Measurements from ENCODE around the gene SLC8A2. TPM values are rescaled to one million over a fixed set of nuclear protein-coding genes. Genes with fewer than 3 reads are reported as not detected.

The SLC8A2 gene
- polyA plus RNA-seq, 1 donor (not counting 4 experiments of a cell fraction or from before 2014, with no cell fraction given), result 0.17 TPM

GRCh38 chr19:47423203-47423882 is 48.4 kb downstream of the SLC8A2 start:
- dilution Hi-C loops (cut with MboI; ENCODE audit: extremely low pct_ligation_motif_present, low sequenced_read_pairs), result no loop called here
- no peak overlapping the region for H2AFZ ChIP-seq (ENCODE audit: control insufficient read depth, low read length)
- peak; percentile 25 for TF ChIP-seq EZH2 (IDR thresholded peaks at IDR 0.05; ENCODE audit: low read length)
- TF ChIP-seq, protein P1, sequence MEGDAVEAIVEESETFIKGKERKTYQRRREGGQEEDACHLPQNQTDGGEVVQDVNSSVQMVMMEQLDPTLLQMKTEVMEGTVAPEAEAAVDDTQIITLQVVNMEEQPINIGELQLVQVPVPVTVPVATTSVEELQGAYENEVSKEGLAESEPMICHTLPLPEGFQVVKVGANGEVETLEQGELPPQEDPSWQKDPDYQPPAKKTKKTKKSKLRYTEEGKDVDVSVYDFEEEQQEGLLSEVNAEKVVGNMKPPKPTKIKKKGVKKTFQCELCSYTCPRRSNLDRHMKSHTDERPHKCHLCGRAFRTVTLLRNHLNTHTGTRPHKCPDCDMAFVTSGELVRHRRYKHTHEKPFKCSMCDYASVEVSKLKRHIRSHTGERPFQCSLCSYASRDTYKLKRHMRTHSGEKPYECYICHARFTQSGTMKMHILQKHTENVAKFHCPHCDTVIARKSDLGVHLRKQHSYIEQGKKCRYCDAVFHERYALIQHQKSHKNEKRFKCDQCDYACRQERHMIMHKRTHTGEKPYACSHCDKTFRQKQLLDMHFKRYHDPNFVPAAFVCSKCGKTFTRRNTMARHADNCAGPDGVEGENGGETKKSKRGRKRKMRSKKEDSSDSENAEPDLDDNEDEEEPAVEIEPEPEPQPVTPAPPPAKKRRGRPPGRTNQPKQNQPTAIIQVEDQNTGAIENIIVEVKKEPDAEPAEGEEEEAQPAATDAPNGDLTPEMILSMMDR (optimal IDR thresholded peaks at IDR 0.05 in 1 of 3, IDR thresholded peaks at IDR 0.05 in 1 of 3, conservative IDR thresholded peaks at IDR 0.05 in 1 of 3; ENCODE audit: extremely low read depth in 1 of 3, insufficient read depth in 2 of 3, low read length in 3 of 3), result no peak
- FAIRE-seq (no peak), DNase-seq (ENCODE audit: low read depth, low spot score) (no peak)
- peaks cover 62% of the 10 kb centered on the region for H3K27me3 ChIP-seq (ENCODE audit: control insufficient read depth, extremely low read depth, insufficient read depth, low read length)
- no peaks in the 10 kb centered on the region for H3K36me3 ChIP-seq (ENCODE audit: control insufficient read depth in 2 of 2, extremely low read depth in 1 of 2, insufficient read depth in 2 of 2, low read length in 2 of 2)
- no peak overlapping the region for H3K27ac ChIP-seq (ENCODE audit: control insufficient read depth, insufficient read depth, low read length)
- H3K4me1 ChIP-seq (ENCODE audit: control insufficient read depth, extremely low read depth, insufficient read depth, low read length), result peaks cover 9% of the 10 kb centered on the region
- no peak overlapping the region for H3K4me2 ChIP-seq (ENCODE audit: control insufficient read depth, extremely low read depth, insufficient read depth, low read depth, low read length)
- H4K20me1 ChIP-seq (ENCODE audit: control insufficient read depth, extremely low read depth, insufficient read depth, low read length), result no peaks in the 10 kb centered on the region
- no peak overlapping the region for H3K4me3 ChIP-seq (ENCODE audit: control insufficient read depth in 2 of 3, extremely low read depth in 1 of 3, insufficient read depth in 2 of 3, low read depth in 1 of 3, low read length in 3 of 3)
- H3K9me1 ChIP-seq (ENCODE audit: control insufficient read depth, extremely low read depth, insufficient read depth, low read length), result no peaks in the 10 kb centered on the region
- no peak overlapping the region for H3K9ac ChIP-seq (ENCODE audit: control insufficient read depth, extremely low read depth, insufficient read depth, low read length)
- no peaks in the 10 kb centered on the region for H3K9me3 ChIP-seq (ENCODE audit: control insufficient read depth, low read depth, low read length)
- no peaks in the 10 kb centered on the region for H3K79me2 ChIP-seq (ENCODE audit: control insufficient read depth, insufficient read depth, low read length)

- Histone ChIP-seq H3K36me3 (ENCODE audit: control insufficient read depth in 2 of 2, extremely low read depth in 1 of 2, insufficient read depth in 2 of 2, low read length in 2 of 2) (no peaks in the 10 kb centered on the region), H3K9me1 (ENCODE audit: control insufficient read depth, extremely low read depth, insufficient read depth, low read length) (no peaks in the 10 kb centered on the region), H4K20me1 (ENCODE audit: control insufficient read depth, extremely low read depth, insufficient read depth, low read length) (peaks cover 2% of the 10 kb centered on the region), H3K4me2 (ENCODE audit: control insufficient read depth, extremely low read depth, insufficient read depth, low read depth, low read length) (no peak overlapping the region), H3K79me2 (ENCODE audit: control insufficient read depth, insufficient read depth, low read length) (no peaks in the 10 kb centered on the region), H3K9me3 (ENCODE audit: control insufficient read depth, low read depth, low read length) (no peaks in the 10 kb centered on the region), H3K4me1 (ENCODE audit: control insufficient read depth, extremely low read depth, insufficient read depth, low read length) (peaks cover 6% of the 10 kb centered on the region), H3K27me3 (ENCODE audit: control insufficient read depth, extremely low read depth, insufficient read depth, low read length) (peaks cover 69% of the 10 kb centered on the region), H3K4me3 (ENCODE audit: control insufficient read depth in 2 of 3, extremely low read depth in 1 of 3, insufficient read depth in 2 of 3, low read depth in 1 of 3, low read length in 3 of 3) (no peak overlapping the region), H2AFZ (ENCODE audit: control insufficient read depth, low read length) (no peak overlapping the region), H3K9ac (ENCODE audit: control insufficient read depth, extremely low read depth, insufficient read depth, low read length) (no peak overlapping the region), H3K27ac (ENCODE audit: control insufficient read depth, insufficient read depth, low read length) (no peak overlapping the region)
- dilution Hi-C loops (cut with MboI; ENCODE audit: extremely low pct_ligation_motif_present, low sequenced_read_pairs), result no loop called here
- TF ChIP-seq, protein P1 (optimal IDR thresholded peaks at IDR 0.05 in 1 of 3, IDR thresholded peaks at IDR 0.05 in 1 of 3, conservative IDR thresholded peaks at IDR 0.05 in 1 of 3; ENCODE audit: extremely low read depth in 1 of 3, insufficient read depth in 2 of 3, low read length in 3 of 3), result no peak
- TF ChIP-seq EZH2 (IDR thresholded peaks at IDR 0.05; ENCODE audit: low read length), result peak; percentile 75
- DNase-seq (ENCODE audit: low read depth, low spot score), result no peak
- FAIRE-seq, result no peak
These were observed 49.1 kb downstream of the SLC8A2 start for GRCh38 chr19:47422417-47423163.
